ENCODE data around the gene PHACTR2. TPM values are rescaled to one million over a fixed set of nuclear protein-coding genes. Genes with fewer than 3 reads are reported as not detected.
"Not testable (repeated sequence)": the region's sequence is repeated elsewhere in the genome, so short reads cannot be mapped to it uniquely, and the experiment has no call there.

The PHACTR2 gene
- 67.4 TPM for total RNA-seq
- long read RNA-seq, full-length matches to known transcripts, result 53 of 180 reads
- long read RNA-seq, partial matches to known transcripts, result 102 of 180 reads
- long read RNA-seq, other reads (novel, unspliced or antisense), result 25 of 180 reads

DNA sequence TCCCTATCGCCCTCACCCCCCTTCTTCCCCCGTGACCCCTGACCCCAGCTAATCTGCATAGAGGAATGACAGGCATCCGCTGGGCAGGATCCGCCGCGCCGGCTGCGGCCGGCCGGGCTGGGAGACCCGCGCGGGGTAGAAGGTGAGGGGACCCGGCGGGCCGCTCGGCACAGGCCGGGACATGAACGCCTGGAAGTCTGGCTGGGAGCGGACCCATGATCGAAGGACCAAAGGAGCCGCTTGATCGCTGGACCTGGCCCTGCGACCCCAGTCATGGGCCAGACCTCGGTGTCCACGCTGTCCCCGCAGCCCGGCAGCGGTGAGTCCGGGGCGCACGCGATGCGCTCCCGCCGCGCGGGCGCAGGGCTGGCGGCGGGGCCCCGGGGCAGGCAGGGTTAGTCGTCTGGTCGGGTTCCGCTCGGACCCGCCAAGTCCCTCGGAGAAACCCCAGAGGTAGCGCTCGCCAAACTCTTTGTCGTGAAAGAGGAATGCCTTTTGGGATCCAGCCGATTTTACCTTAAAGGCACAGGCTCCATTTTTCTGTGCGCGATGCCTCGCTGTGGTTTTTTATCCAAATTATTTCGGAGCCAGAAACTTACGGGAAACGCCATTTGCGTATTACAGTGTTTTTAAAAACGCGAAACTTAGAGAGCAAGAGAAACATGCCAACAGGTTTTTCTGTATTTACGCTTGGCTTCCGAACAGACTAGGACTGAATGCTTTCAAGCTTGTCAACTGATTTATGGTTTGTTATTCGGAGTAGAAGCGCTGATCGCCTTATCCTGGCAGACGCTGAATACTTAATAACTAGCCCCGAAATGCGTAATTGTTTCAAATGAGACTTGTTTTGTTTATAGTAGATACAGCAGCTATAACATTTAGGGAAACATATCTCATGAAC lies at the start of gene PHACTR2:
Gene PHACTR2 (plus strand): TSS at position 75 of the 901 bp plus-strand sequence. CDS start 199 bp downstream, at position 274.
- peak; percentile 92 for DNase-seq (ENCODE audit: low spot score)

DNA sequence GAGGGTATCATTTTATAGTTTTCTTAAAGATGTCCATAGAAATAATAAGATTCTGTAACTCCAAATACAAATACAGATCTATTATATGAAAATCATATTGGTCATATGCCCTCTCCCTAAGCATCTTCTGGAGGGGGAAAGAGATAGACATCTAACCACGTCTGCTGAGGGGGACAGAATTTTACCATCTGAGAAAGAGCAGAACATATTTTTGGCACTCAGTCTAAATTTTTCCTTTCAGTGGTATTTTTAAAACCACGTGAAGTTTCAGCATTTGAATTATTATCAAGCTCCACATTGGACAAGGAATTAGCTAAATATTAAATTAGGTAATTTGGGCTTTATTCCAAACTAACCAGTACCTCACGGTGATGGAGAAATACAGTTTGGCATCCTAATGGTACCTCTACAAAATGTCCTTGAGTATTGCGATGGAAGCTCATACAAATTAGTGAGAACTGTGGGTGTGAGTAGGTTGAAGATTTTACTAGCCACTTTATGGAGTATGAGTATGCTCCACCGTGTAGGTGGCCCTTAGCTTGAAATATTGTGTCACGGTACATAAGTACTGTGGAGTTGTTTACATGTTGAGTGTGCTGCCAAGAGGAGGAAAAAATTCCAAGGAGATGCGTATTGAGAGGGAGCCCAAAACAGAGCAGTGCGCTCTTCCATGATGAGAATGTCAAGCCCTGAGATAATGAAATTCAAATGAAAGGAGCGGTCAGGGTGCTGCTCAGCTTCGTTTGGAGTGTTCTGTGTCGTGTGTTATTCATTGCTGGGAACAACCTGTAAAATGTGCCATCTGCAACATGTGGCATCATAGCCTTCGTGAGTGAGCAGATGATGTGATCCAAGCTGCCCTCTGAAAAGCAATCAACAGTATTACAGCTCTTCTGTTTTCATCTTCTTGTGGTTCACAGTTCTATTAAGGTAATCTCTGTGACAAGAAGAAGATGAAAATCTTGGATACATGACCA lies 48.4 kb upstream of the PHACTR2 start:
- no peak for DNase-seq (ENCODE audit: low spot score)

DNA sequence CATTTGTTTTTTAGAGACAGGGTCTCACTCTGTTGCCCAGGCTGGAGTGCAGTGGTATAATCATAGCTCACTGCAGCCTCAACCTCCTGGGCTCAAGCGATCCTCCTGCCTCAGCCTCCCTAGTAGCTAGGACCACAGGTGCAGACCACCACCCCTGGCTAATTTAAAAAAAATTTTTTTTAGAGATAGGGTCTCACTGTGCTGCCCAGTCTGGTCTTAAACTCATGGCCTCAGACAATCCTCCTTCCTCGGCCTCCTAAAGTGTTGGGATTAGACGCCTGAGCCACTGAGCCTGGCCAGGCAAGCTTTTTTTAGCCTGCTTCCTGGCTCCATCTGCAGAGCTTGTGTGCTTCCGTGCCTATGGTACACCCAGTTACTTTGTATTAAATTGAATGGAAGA lies 46.6 kb upstream of the PHACTR2 start:
- not testable (repeated sequence) for DNase-seq (ENCODE audit: low spot score)

DNA sequence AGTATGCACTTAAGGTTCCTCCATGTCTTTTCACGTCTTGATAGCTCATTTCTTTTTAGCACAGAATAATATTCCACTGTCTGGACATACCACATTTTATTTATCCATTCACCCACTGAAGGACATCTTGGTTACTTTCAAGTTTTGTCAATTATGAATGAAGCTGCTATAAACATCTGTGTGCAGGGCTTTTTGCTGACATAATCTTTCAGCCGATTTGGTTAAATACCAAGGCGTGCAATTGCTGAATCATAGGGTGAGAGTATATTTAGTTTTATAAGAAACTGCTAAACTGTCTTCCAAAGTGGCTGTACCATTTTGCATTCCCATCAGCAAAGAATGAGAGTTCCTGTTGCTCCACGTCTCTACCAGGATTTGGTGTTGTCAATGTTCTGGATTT lies 44.9 kb upstream of the PHACTR2 start:
- DNase-seq (ENCODE audit: low spot score), result no peak

DNA sequence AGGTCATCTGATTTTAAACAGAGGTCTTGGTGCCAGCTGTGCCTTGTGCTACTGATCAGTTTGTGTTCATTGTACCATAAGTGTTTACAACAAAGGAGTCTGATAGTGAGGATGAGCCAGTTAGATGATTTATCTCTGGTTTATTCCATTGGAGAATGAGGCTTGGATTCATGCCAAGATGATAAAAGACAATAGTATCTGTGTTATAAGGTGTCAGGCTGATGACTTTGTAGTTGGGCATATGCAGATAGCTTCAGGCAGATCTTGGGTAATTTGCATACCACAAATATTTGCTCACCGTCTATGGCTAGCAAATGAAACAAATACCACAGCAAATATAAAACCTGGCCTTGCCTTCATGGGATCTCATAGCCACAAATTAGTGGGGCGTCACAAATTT lies 43.3 kb upstream of the PHACTR2 start:
- DNase-seq (ENCODE audit: low spot score), result no peak

DNA sequence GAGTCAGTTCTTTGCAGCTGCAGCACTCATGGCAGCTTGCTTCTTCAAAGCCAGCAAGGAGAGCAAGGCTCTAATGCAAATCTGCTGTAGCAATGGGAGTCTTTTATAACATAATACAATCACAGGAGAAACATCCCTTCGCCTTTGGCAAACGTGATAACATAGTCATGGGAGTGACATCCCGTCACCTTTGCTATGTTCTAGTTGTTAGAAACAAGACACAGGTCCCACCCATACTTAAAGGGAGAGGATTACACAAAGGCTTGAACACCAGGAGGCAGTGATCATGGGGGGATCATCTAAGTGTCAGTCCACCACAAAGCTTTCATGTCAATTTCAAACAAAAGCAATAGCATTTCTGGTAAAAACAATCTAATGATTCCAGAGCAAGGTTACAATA lies 40.1 kb upstream of the PHACTR2 start:
- no peak for DNase-seq (ENCODE audit: low spot score)

DNA sequence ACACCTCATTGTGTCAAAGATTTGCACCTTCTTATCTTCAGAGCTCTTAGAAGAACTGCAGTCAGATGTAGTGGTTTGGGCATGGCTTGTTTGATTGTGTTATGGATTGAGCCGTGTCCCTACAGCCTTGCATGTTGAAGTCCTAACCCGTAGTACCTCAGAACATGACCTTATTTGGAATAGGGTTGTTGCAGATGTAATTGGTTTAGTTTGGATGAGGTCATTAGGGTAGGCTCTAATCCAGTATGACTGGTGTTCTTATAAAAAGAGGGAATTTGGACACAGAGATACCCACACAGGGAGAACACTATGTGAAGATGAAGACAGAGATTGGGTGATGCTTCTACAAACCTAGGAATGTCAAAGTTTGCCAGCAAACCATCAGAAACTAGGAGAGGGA lies 35.4 kb upstream of the PHACTR2 start:
- DNase-seq (ENCODE audit: low spot score), result no peak

DNA sequence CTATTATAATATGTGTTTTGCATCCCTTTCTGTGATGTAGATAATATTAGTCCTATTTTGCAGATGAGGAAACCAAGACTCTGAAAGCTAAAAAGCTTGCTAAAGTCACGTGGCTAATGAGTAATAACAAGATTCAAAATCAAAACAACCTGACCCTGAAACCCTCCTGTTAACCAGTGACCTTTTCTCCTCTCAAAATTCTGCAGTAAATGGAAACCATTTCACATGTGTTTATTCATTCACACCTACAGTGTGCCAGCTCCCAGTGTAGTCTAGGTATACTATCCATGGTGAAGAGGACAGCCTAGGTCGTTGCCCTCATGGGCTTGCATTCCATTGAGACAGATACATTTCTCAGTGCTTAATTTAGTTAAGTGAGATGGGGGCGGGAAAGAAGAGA lies 30.6 kb upstream of the PHACTR2 start:
- no peak for DNase-seq (ENCODE audit: low spot score)

DNA sequence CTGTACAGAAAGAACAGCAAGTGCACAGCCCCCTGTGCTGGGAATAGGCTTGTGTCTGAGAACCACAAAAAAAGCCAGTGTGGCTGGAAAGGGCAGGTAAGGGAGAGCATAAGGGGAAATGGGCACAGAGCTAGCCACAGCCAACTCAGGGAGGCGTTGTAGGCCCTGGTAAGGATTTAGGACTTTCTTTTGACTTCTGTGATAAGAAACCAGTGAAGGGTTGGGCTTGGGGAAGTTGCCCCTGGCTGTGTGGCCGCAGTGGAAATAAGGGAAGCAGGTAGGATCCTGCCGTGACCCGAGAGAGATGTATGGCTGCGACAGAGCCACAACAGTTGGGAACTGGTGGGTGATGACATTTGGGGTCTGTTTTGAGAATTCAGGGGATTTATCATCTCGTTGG lies 30.0 kb upstream of the PHACTR2 start:
- DNase-seq (ENCODE audit: low spot score), result no peak

DNA sequence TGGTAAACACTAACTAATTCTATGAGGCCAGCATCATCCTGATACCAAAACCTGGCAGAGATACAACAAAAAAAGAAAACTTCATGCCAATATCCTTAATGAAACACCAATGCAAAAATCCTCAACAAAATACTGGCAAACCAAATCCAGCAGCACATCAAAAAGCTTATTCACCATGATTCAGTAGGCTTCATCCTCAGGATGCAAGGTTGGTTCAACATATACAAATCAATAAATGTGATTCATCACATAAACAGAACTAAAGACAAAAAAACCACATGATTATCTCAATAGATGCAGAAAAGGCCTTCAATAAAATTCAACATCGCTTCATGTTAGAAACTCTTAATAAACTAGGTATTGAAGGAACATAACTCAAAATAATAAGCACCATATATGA lies 28.4 kb upstream of the PHACTR2 start:
- DNase-seq (ENCODE audit: low spot score), result not testable (repeated sequence)

DNA sequence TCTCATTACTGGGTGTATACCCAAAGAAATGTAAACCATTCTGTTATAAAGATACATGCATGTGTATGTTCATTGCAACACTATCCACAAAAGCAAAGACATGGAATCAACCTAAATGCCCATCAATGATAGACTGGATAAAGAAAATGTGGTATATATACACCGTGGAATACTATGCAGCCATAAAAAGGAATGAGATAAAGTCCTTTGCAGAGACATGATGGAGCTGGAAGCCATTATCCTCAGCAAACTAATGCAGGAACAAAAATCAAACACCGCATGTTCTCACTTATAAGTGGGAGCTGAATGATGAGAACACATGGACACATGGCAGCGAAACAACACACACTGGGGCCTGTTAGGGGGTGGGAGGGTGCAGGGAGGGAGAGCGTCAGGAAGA lies 26.4 kb upstream of the PHACTR2 start:
- not testable (repeated sequence) for DNase-seq (ENCODE audit: low spot score)

DNA sequence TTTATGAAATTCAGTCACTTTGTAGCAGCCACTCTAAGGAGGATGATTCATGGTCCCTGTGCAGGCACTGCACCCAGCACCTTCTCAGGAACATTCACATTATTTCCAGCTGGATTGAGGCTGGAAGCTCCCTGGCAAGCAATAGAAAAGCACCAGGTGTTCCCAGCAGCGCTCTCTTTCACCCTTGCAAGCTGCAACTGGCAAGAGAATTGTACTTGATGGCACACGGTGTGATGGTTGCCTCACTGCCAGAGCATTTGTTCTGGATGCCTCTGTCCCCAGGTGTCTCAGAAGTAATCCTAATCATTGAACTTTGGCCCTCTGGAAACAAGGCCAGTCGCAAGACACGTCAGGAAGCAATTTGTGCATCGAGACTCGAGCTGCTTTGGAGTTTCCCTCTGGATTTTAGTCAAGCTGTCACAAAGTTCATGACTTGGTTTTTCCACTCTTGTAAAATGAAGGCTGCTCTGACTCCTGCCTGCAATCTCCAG lies 24.9 kb upstream of the PHACTR2 start:
- DNase-seq (ENCODE audit: low spot score), result no peak

DNA sequence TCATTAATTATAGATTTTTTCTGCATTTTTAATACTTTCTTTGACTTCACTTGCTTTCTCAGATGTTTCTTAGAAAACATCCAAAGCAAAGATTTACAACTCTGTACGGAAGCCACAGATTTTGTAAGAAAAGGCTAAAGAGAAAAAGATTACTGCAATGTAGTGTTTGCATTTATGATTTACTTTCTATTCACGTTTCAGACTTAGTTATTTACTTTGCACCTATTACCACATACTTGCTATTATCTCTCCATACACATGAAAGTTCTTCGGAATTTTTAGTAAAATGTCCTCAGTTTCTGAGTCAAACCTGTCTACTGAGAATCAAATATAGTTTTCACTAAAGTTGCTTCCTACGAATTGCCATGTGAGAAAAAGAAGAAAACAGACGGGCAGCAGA lies 22.2 kb upstream of the PHACTR2 start:
- no peak for DNase-seq (ENCODE audit: low spot score)

DNA sequence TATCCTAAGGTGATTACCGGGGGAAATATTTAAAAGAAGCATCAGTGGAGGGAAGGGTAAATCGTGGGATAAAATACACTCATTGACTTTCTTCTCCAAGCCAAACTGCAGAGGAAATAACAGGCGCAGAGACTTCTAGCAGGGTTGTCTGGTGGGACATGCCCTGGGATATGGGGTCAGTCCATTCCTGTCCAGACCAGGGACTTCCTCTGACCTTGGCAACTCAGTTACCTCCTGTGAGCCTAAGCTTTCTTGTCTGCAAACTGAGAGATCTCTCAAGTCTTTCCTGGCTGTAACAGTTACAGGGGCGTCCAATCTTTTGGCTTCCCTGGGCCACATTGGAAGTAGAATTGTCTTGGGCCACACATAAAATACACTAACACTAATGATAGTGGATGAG lies 21.7 kb upstream of the PHACTR2 start:
- DNase-seq (ENCODE audit: low spot score), result no peak

DNA sequence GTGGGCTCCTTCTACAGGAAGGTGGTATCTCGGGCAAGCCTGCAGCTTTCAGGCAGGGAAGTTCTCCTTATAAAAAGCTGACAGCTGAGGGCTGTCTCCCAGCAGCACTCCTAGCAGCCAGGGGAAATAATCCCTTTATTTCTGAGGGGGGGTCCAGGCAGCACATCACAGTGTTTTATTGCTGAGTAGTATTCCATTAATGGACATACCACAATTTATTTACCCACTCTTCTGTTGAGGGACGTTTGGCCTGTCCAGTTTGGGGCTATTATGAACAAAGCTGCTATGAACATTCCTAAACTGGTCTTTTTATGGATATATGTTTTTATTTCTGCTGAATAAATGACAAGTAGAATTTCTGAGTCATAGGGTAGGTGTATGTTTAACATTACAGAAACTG lies 20.0 kb upstream of the PHACTR2 start:
- DNase-seq (ENCODE audit: low spot score), result no peak

DNA sequence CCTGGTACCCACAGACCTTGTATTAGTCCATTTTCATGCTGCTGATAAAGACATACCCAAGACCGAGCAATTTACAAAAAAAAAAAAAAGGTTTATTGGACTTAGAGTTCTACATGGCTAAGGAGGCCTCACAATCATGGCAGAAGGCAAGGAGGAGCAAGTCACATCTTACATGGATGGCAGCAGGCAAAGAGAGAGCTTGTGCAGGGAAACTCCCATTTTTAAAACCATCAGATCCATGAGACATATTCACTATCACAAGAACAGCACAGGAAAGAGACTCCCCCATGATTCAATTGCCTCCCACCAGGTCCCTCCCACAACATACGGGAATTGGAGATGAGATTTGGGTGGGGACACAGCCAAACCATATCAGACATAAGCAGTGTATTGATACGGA lies 17.6 kb upstream of the PHACTR2 start:
- DNase-seq (ENCODE audit: low spot score), result not testable (repeated sequence)

DNA sequence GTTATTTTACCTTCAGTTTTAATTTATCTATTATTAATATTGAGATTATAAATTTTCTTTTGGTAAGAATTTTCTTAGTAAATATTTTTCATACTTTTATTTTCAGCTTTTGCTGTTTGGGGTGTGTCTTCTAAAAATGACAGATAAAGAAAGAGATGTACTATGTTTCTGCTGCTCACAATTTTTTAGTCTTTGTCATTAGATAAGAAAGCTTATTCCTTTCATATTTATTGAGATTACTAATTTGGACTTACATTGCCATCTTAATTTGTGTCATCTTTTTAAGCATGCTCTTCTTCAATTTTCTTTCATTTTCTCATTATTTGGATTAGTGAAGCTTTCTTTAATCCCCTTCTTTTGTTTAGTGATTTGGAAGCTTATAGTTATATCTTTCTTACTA lies 13.6 kb upstream of the PHACTR2 start:
- no peak for DNase-seq (ENCODE audit: low spot score)

DNA sequence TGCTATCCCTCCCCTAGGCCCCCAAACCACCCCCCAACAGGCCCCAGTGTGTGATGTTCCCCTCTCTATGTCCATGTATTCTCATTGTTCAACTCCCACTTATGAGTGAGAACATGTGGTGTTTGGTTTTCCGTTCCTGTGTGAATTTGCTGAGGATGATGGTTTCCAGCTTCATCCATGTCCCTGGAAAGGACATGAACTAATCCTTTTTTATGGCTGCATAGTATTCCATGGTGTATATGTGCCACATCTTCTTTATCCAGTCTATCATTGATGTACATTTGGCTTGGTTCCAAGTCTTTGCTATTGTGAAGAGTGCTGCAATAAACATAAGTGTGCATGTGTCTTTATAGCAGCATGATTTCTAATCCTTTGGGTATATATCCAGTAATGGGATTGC lies 11.8 kb upstream of the PHACTR2 start:
- not testable (repeated sequence) for DNase-seq (ENCODE audit: low spot score)

DNA sequence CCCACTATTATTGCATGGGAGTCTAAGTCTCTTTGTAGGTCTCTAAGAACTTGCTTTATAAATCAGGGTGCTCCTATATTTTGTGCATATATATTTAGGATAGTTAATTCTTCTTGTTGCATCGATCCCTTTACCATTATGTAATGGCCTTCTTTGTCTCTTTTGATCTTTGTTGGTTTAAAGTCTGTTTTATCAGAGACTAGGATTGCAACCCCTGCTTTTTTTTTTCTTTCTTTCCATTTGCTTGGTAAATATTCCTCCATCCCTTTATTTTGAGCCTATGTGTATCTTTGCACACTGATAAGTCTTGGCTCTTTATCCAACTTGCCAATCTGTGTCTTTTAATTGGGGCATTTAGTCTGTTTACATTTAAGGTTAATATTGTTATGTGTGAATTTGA lies 8.3 kb upstream of the PHACTR2 start:
- DNase-seq (ENCODE audit: low spot score), result not testable (repeated sequence)

DNA sequence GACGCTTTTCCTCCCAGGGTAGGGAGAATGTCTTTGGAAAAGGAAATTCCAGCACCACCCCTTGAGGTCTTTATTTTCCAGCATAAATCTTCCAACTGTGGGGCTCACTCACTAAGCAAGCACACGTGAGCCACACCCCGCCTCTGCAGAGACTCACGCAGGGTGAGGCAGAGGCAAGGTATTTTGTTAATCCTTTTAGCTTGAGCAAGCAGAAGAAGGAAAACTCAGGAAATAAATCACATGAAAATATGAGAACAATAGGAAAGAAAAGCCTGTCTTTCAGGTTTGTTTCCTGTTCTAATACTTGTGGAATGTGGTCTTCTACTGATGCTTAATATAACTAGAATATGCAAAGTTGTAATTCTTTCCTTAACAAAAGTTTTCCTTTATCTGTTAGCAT lies 4.1 kb upstream of the PHACTR2 start:
- no peak for DNase-seq (ENCODE audit: low spot score)
